PC-3 (cell line): Measurements from ENCODE around the gene GPN3.

ENCODE experiments used
- CTCF ChIP-seq: fragments of 300-600 bp; sonication (generic); conservative IDR thresholded peaks from 2 replicates; pipeline ENCODE4 v1.5.1; 2017; ENCODE audit warnings: antibody characterized with exemption, low read depth, mild to moderate bottlenecking, low read length
- EZH2phosphoT487 ChIP-seq: fragments of 300-600 bp; sonication (generic); IDR thresholded peaks from 2 replicates; pipeline ENCODE4 v1.6.1; 2018; ENCODE audit warnings: mild to moderate bottlenecking, antibody characterized with exemption, low read length, borderline replicate concordance

GRCh38 chr12:110467847-110468213 is 227 bp downstream of the GPN3 start:
- TF ChIP-seq CTCF: no peak
- no peak for TF ChIP-seq EZH2phosphoT487
